PC-9 (cell line): ENCODE results near the gene FAM167B. TPM values are rescaled to one million over a fixed set of nuclear protein-coding genes. Genes with fewer than 3 reads are reported as not detected.
A peak's percentile ranks its signal among the peaks of the same experiment; 100 is the strongest.

Experiments
- BruUV-seq: library from RNA; stranded (reverse); fragments of 400-500 nt; replicated peaks from 2 replicates; lab custom pipeline; 2021; lab: Mats Ljungman, UMichigan
- CTCF ChIA-PET: fragments of 300-600 bp; sonication (Branson Sonifier 250); formaldehyde crosslinking; loops from one replicate; lab custom pipeline; 2022; ENCODE audit warnings: antibody characterized with exemption; lab: Charles Lee
- POLR2A ChIA-PET: fragments of 300-600 bp; sonication (Branson Sonifier 250); formaldehyde crosslinking; loops from one replicate; lab custom pipeline; 2022; ENCODE audit warnings: antibody characterized with exemption; ENCODE audit not compliant: unreplicated experiment; lab: Charles Lee
- DNase-seq, 2 experiments: peaks; one replicate each; pipeline versions ENCODE4 v3.0.0 to v3.0.0-alpha.2; 2015 to 2022; ENCODE audit warnings: mixed read lengths in 1 of 2
- H2AFZ ChIP-seq: fragments of 200-600 bp; sonication (generic); 2 replicates; pipeline ENCODE4 v1.8.1; 2017; ENCODE audit warnings: antibody characterized with exemption
- H3F3A ChIP-seq: fragments of 200-600 bp; sonication (generic); 2 replicates; pipeline ENCODE4 v1.8.1; 2017; ENCODE audit warnings: antibody characterized with exemption, mild to moderate bottlenecking, low read depth; ENCODE audit not compliant: insufficient read depth
- H3K27ac ChIP-seq: fragments of 200-600 bp; sonication (generic); 2 replicates; pipeline ENCODE4 v1.6.1; 2016; ENCODE audit warnings: mixed run types
- H3K27me3 ChIP-seq: fragments of 200-600 bp; sonication (generic); 2 replicates; pipeline ENCODE4 v1.6.1; 2016; ENCODE audit warnings: low read depth, mixed run types; ENCODE audit not compliant: insufficient read depth
- H3K36me3 ChIP-seq: fragments of 200-600 bp; sonication (generic); 2 replicates; pipeline ENCODE4 v1.6.1; 2016; ENCODE audit warnings: low read depth, mixed run types
- H3K4me1 ChIP-seq: fragments of 200-600 bp; sonication (generic); replicated peaks from 2 replicates; pipeline ENCODE4 v1.6.1; 2016; ENCODE audit warnings: mixed run types; ENCODE audit not compliant: insufficient read depth
- H3K4me2 ChIP-seq: fragments of 200-600 bp; sonication (generic); 2 replicates; pipeline ENCODE4 v1.6.1; 2017; ENCODE audit warnings: mixed run types
- H3K4me3 ChIP-seq: fragments of 200-600 bp; sonication (generic); 2 replicates; pipeline ENCODE4 v1.6.1; 2016; ENCODE audit warnings: mixed run types
- H3K79me2 ChIP-seq: fragments of 200-600 bp; sonication (generic); 2 replicates; pipeline ENCODE4 v1.6.1; 2017; ENCODE audit warnings: low read depth, mixed run types
- H3K9me2 ChIP-seq: fragments of 200-600 bp; sonication (generic); 2 replicates; pipeline ENCODE4 v1.8.1; 2017; ENCODE audit warnings: mild to moderate bottlenecking; ENCODE audit not compliant: insufficient read depth
- H3K9me3 ChIP-seq: fragments of 200-600 bp; sonication (generic); 2 replicates; pipeline ENCODE4 v1.8.1; 2016; ENCODE audit warnings: low read depth; ENCODE audit not compliant: insufficient read depth
- H4K20me1 ChIP-seq: fragments of 200-600 bp; sonication (generic); 2 replicates; pipeline ENCODE4 v1.8.1; 2017; ENCODE audit not compliant: insufficient read depth
- CTCF ChIP-seq: fragments of 200-600 bp; sonication (generic); conservative IDR thresholded peaks from 2 replicates; pipeline ENCODE4 v1.6.1; 2017; ENCODE audit warnings: mixed run types, antibody characterized with exemption, mild to moderate bottlenecking, moderate library complexity
- EZH2 ChIP-seq: fragments of 200-600 bp; sonication (generic); IDR thresholded peaks from 2 replicates; pipeline ENCODE4 v1.8.0; 2017; ENCODE audit warnings: antibody characterized with exemption, low read depth
- intact Hi-C: fragments of 100-400 bp; cut with micrococcal nuclease; formaldehyde crosslinking; loops from one replicate; pipeline ENCODE4 v1.10.0; 2022; ENCODE audit not compliant: unreplicated experiment
- total RNA-seq: library from RNA; stranded (reverse); gene quantifications from 2 replicates; pipeline ENCODE4 v1.2.3, GENCODE V29; 2021

Gene FAM167B
- total RNA-seq, 1 experiment from 2014 or later, result 1.6 TPM

DNA sequence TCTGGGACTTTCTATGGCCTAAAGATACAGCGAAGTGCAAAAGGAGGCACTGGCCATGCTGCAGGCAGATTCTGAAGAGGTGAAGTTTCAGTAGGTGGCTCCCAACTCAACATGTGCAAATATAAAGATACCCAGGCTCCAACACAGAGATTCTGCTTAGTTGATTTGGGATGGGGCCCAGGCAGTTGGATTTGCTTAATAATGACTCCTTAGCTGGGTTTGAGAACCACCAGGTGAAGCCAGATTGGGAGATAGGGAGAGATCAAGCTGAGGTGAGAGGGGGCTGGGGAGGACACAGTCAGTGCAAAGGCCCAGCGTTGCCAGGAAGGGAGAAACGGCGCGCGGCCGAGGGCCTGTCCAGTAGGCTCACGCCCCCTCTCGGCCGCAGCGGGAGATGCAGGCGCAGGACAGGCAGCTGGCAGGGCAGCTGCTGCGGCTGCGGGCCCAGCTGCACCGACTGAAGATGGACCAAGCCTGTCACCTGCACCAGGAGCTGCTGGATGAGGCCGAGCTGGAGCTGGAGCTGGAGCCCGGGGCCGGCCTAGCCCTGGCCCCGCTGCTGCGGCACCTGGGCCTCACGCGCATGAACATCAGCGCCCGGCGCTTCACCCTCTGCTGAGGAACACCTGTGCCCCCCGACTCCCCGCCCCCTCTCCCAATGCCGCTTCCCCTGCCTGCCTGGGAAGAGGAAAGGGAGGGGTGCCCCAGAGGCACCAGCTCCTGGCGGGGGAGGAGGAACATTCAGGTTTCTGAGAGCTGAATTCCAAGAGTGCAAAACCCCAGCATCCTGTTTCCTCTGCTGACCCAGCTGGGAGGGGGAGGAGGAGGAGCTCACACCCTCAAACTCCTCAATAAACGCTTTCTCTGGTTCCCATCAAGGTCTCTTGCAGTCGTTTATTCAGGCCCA, 1.2 kb downstream of the FAM167B start:
- ChIA-PET POLR2A (interaction anchor here (0.6 to 0.7 kb wide), 2 partner anchors 77 to 83 kb away, joined by 3 to 6 read pairs; no protein-coding TSS in a partner anchor), CTCF (interaction anchor here (0.6 kb wide), 3 partner anchors 10 to 405 kb away, joined by 3 to 13 read pairs (median 6); no protein-coding TSS in a partner anchor)
- H2AFZ ChIP-seq, result no peak overlapping the region
- H3F3A ChIP-seq, result 0 out of 2 replicates have a peak, but pooled peaks cover 4% of the 10 kb centered on the region
- H3K79me2 ChIP-seq, result no peaks in the 10 kb centered on the region
- H3K27ac ChIP-seq, result no peak overlapping the region
- H3K27me3 ChIP-seq, result no peaks in the 10 kb centered on the region
- intact Hi-C loops, result no loop called here
- no peaks in the 10 kb centered on the region for H3K9me2 ChIP-seq
- no peaks in the 10 kb centered on the region for H3K4me1 ChIP-seq
- H3K4me2 ChIP-seq, result no peak overlapping the region
- H3K36me3 ChIP-seq, result no peaks in the 10 kb centered on the region
- peak; percentile 81 for TF ChIP-seq CTCF
- TF ChIP-seq EZH2, result no peak
- no peaks in the 10 kb centered on the region for H3K9me3 ChIP-seq
- no TSS peak for BruUV-seq
- H3K4me3 ChIP-seq, result no peak overlapping the region
- peak in 1 of 2 experiments; percentile 55 for DNase-seq
- no peaks in the 10 kb centered on the region for H4K20me1 ChIP-seq

DNA sequence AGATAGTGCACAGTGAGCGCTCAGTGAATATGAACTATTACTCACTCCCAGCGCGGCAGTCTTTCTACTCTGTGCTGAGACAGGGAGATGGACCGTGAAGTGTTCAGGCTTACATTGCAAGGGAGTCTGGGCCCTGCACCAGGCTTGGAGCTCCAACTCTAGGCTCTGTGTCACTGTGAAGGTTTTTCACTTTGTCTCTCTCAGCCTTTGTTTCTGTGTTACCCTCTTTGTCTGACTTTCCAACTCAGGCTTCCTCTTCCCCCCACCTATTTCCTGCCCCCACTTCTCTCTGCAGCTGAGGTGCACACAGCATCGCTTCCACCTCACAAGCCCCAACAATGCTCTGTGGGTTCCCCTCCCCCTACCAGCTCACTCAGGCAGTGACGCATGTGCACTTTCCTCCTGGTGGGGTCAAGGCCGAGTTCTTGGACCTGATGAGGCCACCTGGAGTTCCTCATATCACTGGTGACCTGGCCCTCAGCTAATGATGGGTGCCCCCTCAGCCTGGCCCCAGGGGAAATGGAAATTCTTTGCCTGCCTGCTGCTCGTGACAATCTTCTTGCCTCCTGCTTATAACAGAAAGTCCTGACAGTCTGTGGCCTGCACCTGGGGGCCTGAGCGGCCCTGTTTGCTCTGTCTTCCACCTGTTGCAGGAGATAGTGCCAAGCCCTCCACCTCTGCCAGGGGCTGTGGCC, 3.0 kb downstream of the FAM167B start:
- TF ChIP-seq CTCF (no peak), EZH2 (no peak)
- no peak overlapping the region for H2AFZ ChIP-seq
- no peak overlapping the region for H3K4me3 ChIP-seq
- no peaks in the 10 kb centered on the region for H3K9me2 ChIP-seq
- H3K36me3 ChIP-seq, result no peaks in the 10 kb centered on the region
- H3F3A ChIP-seq, result no peaks in the 10 kb centered on the region
- H3K79me2 ChIP-seq, result no peaks in the 10 kb centered on the region
- H4K20me1 ChIP-seq, result no peaks in the 10 kb centered on the region
- no peaks in the 10 kb centered on the region for H3K4me1 ChIP-seq
- intact Hi-C loops, result no loop called here
- CTCF ChIA-PET, result interaction anchor here (0.5 kb wide), 1 partner anchor 9 kb away, joined by 9 read pairs; no protein-coding TSS in a partner anchor
- POLR2A ChIA-PET, result interaction anchor here (0.5 kb wide), 1 partner anchor 512 kb away, joined by 3 read pairs; no protein-coding TSS in a partner anchor
- no peaks in the 10 kb centered on the region for H3K27me3 ChIP-seq
- no peak overlapping the region for H3K4me2 ChIP-seq
- BruUV-seq, result no TSS peak
- no peak for DNase-seq
- no peaks in the 10 kb centered on the region for H3K9me3 ChIP-seq
- H3K27ac ChIP-seq, result no peak overlapping the region

GRCh38 chr1:32250893-32251716, 4.1 kb downstream of the FAM167B start, which contains the start of gene LCK:
TSS of gene LCK (plus strand) at chr1:32251265. CDS start at chr1:32274330, 23,065 bp downstream.
- ChIA-PET CTCF (no interaction called here), POLR2A (no interaction called here)
- Histone ChIP-seq H3K4me2 (no peak within 1 kb of the TSS), H3K4me3 (no peak within 1 kb of the TSS), H3K79me2 (no peaks in the 10 kb centered on the region), H4K20me1 (no peaks in the 10 kb centered on the region), H3K36me3 (no peaks in the 10 kb centered on the region), H3K27ac (no peak within 1 kb of the TSS), H3F3A (no peaks in the 10 kb centered on the region), H2AFZ (no peak within 1 kb of the TSS), H3K9me3 (no peaks in the 10 kb centered on the region), H3K4me1 (no peaks in the 10 kb centered on the region), H3K9me2 (no peaks in the 10 kb centered on the region), H3K27me3 (no peaks in the 10 kb centered on the region)
- BruUV-seq, result no TSS peak
- intact Hi-C loops, result no loop called here
- TF ChIP-seq CTCF (no peak), EZH2 (no peak)
- no peak for DNase-seq
